NT2/D1 (cell line): ENCODE measurements around the gene NUDT2.
"Not testable (repeated sequence)": the region's sequence is repeated elsewhere in the genome, so short reads cannot be mapped to it uniquely, and the experiment has no call there.

Experiments
- DNase-seq: peaks from one replicate; pipeline ENCODE4 v3.0.0-alpha.2; 2011; ENCODE audit warnings: low read depth, low spot score
- H3K27me3 ChIP-seq: 2 replicates; pipeline ENCODE4 v1.6.0; 2011; ENCODE audit warnings: mild to moderate bottlenecking; ENCODE audit not compliant: insufficient read length, insufficient read depth
- H3K36me3 ChIP-seq: 2 replicates; pipeline ENCODE4 v1.6.1; 2011; ENCODE audit warnings: mild to moderate bottlenecking, low read length, mixed read lengths; ENCODE audit not compliant: insufficient read depth, insufficient read length
- H3K4me1 ChIP-seq: 2 replicates; pipeline ENCODE4 v1.5.1; 2011; ENCODE audit not compliant: insufficient read depth, insufficient read length
- H3K4me3 ChIP-seq: 2 replicates; pipeline ENCODE4 v1.5.1; 2011; ENCODE audit warnings: low read depth; ENCODE audit not compliant: insufficient read length
- H3K9ac ChIP-seq: 2 replicates; pipeline ENCODE4 v1.6.0; 2011; ENCODE audit warnings: low read depth; ENCODE audit not compliant: insufficient read length
- H3K9me3 ChIP-seq: 2 replicates; pipeline ENCODE4 v1.5.1; 2011; ENCODE audit warnings: mild to moderate bottlenecking, low read length; ENCODE audit not compliant: insufficient read depth
- SUZ12 ChIP-seq: IDR thresholded peaks from 2 replicates; pipeline ENCODE4 v1.6.1; 2011; ENCODE audit not compliant: insufficient read length, insufficient read depth; ENCODE audit errors: extremely low read depth
- YY1 ChIP-seq: IDR thresholded peaks from 2 replicates; pipeline ENCODE4 v1.6.1; 2011; ENCODE audit not compliant: insufficient read length, insufficient read depth
- ZNF274 ChIP-seq: IDR thresholded peaks from 2 replicates; pipeline ENCODE4 v1.6.1; 2011; ENCODE audit warnings: mild to moderate bottlenecking, low read depth, low read length

NUDT2 gene

DNA sequence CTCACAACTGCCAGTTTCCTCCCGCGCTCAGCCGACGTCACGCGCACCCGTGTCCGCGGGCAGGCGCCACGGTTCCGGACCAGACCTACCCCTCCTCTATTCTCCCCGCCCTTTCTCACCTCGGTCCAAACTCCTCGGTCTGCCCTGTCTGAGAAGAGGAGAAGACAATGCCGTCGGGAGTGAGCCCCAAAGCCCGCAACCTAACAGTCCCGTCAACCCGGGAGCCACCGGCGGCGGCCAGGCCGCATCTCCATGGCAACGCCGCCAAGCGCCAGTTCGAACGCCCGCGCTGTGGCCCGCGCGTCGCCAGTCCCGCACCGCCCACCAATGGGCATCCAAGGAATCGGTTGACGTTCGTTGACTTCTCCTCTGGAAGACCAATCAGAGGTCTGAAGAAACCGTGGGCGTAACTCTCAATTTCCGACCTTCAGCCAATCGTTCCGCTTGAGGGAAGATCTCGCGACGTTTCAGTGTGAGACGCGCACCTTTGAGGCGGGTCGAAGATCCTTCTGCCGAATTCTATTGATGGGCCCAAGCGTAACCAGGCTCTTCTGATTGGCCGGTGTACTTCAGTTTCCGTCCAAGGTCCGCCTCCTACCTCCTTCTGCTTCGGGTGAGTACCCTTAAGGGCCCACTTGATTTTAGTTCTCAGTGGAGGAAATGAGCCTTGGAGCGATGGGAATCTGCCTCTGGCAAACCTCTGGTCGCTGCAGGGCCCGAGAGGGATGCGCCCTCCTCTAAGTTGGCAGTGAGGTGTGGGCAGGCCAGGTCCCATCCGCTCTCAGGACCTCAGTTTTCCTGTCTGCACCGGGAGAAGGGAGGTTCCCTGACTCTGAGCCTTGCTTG is at the start of gene NUDT2, which contains the start of gene KIF24:
NUDT2 (plus strand) TSS at position 583 of the 846 bp plus-strand sequence. CDS start 9,471 bp downstream, outside the sequence.
KIF24 (minus strand) TSS at position 282 of the 846 bp plus-strand sequence. CDS start 17,922 bp downstream, outside the sequence.
- no peaks in the 10 kb centered on the region for H3K27me3 ChIP-seq
- peak within 1 kb of the TSS; percentile 98 for H3K9ac ChIP-seq
- no peaks in the 10 kb centered on the region for H3K36me3 ChIP-seq
- H3K4me3 ChIP-seq: peak within 1 kb of the TSS; percentile 94
- TF ChIP-seq YY1: no peak
- TF ChIP-seq SUZ12: no peak
- no peak for TF ChIP-seq ZNF274
- H3K9me3 ChIP-seq: no peaks in the 10 kb centered on the region
- H3K4me1 ChIP-seq: no peaks in the 10 kb centered on the region
- peak; percentile 99 for DNase-seq

DNA sequence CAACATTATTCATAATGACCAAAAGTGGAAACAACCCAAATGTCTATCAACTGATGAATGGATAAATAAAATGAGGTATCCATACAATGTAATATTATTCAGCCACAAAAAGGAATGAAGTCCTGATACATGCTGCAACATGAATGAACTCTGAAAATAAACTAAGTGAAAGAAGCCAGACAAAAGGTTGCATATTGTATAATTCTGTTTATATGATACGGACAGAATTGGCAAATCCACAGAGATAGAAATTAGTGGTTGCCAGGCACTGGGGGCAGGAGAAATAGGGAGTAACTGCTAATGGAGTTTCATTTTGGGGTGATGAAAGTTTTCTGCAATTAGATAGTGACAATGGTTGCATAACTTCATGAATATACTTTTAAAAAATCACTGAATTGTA is 47.3 kb upstream of the NUDT2 start:
- H3K36me3 ChIP-seq: peaks cover 6% of the 10 kb centered on the region
- DNase-seq: no peak
- H3K27me3 ChIP-seq: no peaks in the 10 kb centered on the region
- no peak overlapping the region for H3K4me3 ChIP-seq
- no peaks in the 10 kb centered on the region for H3K4me1 ChIP-seq
- TF ChIP-seq YY1: no peak
- TF ChIP-seq ZNF274: no peak
- TF ChIP-seq SUZ12: no peak
- H3K9ac ChIP-seq: no peak overlapping the region
- H3K9me3 ChIP-seq: no peaks in the 10 kb centered on the region

- H3K36me3 ChIP-seq: peaks cover 13% of the 10 kb centered on the region
- no peaks in the 10 kb centered on the region for H3K4me1 ChIP-seq
- DNase-seq: no peak
- H3K4me3 ChIP-seq: no peak overlapping the region
- no peaks in the 10 kb centered on the region for H3K27me3 ChIP-seq
- TF ChIP-seq SUZ12: no peak
- TF ChIP-seq ZNF274: no peak
- TF ChIP-seq YY1: no peak
- H3K9ac ChIP-seq: no peak overlapping the region
- H3K9me3 ChIP-seq: no peaks in the 10 kb centered on the region
Measured at GRCh38 chr9:34289159-34289558, 40.2 kb upstream of the NUDT2 start.

- H3K9me3 ChIP-seq: no peaks in the 10 kb centered on the region
- TF ChIP-seq SUZ12: no peak
- no peak for TF ChIP-seq ZNF274
- no peak for TF ChIP-seq YY1
- peaks cover 7% of the 10 kb centered on the region for H3K36me3 ChIP-seq
Measured at GRCh38 chr9:34291023-34291422, 38.3 kb upstream of the NUDT2 start.

GRCh38 chr9:34291423-34291822 is 37.9 kb upstream of the NUDT2 start:
- TF ChIP-seq SUZ12 (no peak), YY1 (no peak), ZNF274 (no peak)
- Histone ChIP-seq H3K4me1 (no peaks in the 10 kb centered on the region), H3K36me3 (peaks cover 7% of the 10 kb centered on the region), H3K27me3 (no peaks in the 10 kb centered on the region), H3K9ac (no peak overlapping the region), H3K4me3 (no peak overlapping the region), H3K9me3 (no peaks in the 10 kb centered on the region)
- no peak for DNase-seq

More at GRCh38 chr9:34291023-34291422, 38.3 kb upstream of the NUDT2 start:
- Histone ChIP-seq H3K9ac (no peak overlapping the region), H3K4me3 (no peak overlapping the region), H3K27me3 (no peaks in the 10 kb centered on the region), H3K4me1 (no peaks in the 10 kb centered on the region)
- no peak for DNase-seq

DNA sequence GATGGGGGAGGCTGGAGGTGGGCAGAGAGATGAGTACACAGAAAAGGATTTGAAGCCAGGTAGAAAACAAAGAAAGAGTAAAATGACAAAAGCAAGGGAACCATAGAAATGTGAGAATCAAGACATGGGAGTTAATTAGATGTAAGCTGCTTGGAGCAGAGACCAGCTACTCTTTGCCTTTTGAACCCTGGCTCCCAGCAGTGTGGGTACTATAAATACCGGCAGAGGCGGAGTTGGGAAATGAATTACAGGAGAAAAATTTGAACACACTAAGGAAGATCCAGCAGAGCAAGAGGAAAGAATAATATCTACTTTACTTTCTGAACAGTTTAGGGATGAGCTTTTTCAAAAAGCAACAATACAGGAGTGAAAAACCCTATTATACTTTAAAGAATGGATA is 36.8 kb upstream of the NUDT2 start:
- TF ChIP-seq ZNF274 (no peak), SUZ12 (no peak), YY1 (no peak)
- peaks cover 7% of the 10 kb centered on the region for H3K36me3 ChIP-seq
- DNase-seq: no peak
- H3K4me1 ChIP-seq: no peaks in the 10 kb centered on the region
- no peaks in the 10 kb centered on the region for H3K27me3 ChIP-seq
- H3K9me3 ChIP-seq: no peaks in the 10 kb centered on the region
- no peak overlapping the region for H3K9ac ChIP-seq
- H3K4me3 ChIP-seq: no peak overlapping the region

DNA sequence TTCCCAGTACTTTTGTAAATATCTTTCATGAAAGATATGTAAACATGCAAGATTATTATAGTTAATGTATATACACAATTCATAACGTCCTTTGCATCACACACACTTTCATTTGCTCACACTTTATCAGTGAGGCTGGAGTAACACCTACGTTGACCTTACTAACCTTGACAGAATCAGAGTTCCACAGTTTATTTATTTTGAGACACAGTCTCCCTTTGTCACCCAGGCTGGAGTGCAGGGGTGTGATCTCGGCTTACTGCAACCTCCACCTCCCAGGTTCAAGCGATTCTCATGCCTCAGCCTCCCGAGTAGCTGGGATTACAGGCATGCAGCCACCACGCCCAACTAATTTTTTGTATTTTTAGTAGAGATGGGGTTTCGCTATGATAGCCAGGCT is 28.3 kb upstream of the NUDT2 start:
- H3K9ac ChIP-seq, H3K36me3 ChIP-seq, H3K4me1 ChIP-seq, H3K27me3 ChIP-seq, H3K4me3 ChIP-seq, H3K9me3 ChIP-seq, DNase-seq: not testable (repeated sequence)

GRCh38 chr9:34308316-34308715 is 21.1 kb upstream of the NUDT2 start:
- not testable (repeated sequence) for H3K4me3 ChIP-seq, H3K4me1 ChIP-seq, DNase-seq, H3K27me3 ChIP-seq, H3K9me3 ChIP-seq, H3K36me3 ChIP-seq, H3K9ac ChIP-seq
